Measurements from ENCODE around the gene OOSP4A.
"Not testable (repeated sequence)": the region's sequence is repeated elsewhere in the genome, so short reads cannot be mapped to it uniquely, and the experiment has no call there.

The OOSP4A gene

GRCh38 chr11:59954219-59954847 is 9.5 kb upstream of the OOSP4A start:
- H3K27ac ChIP-seq (ENCODE audit: low read depth, low read length) = no peak overlapping the region
- no peaks in the 10 kb centered on the region for H3K27me3 ChIP-seq (ENCODE audit: control insufficient read depth, insufficient read depth, low read length)
- no peaks in the 10 kb centered on the region for H3K4me1 ChIP-seq (ENCODE audit: control insufficient read depth, insufficient read depth, low read length)
- no peak overlapping the region for H3K9ac ChIP-seq (ENCODE audit: low read length)
- H3K36me3 ChIP-seq (ENCODE audit: control insufficient read depth, insufficient read depth, low read length) = no peaks in the 10 kb centered on the region
- H3K4me3 ChIP-seq (ENCODE audit: low read length) = no peak overlapping the region

GRCh38 chr11:59957094-59957493 is 6.7 kb upstream of the OOSP4A start:
- Histone ChIP-seq H3K27me3 (ENCODE audit: control insufficient read depth, insufficient read depth, low read length) (no peaks in the 10 kb centered on the region), H3K9ac (ENCODE audit: low read length) (no peak overlapping the region), H3K27ac (ENCODE audit: low read depth, low read length) (no peak overlapping the region), H3K36me3 (ENCODE audit: control insufficient read depth, insufficient read depth, low read length) (no peaks in the 10 kb centered on the region), H3K4me3 (ENCODE audit: low read length) (no peak overlapping the region), H3K4me1 (ENCODE audit: control insufficient read depth, insufficient read depth, low read length) (no peaks in the 10 kb centered on the region)

- H3K27ac ChIP-seq (ENCODE audit: low read depth, low read length) = no peak overlapping the region
- H3K27me3 ChIP-seq (ENCODE audit: control insufficient read depth, insufficient read depth, low read length) = no peaks in the 10 kb centered on the region
- H3K4me3 ChIP-seq (ENCODE audit: low read length) = no peak overlapping the region
- H3K36me3 ChIP-seq (ENCODE audit: control insufficient read depth, insufficient read depth, low read length) = no peaks in the 10 kb centered on the region
- H3K9ac ChIP-seq (ENCODE audit: low read length) = no peak overlapping the region
- no peaks in the 10 kb centered on the region for H3K4me1 ChIP-seq (ENCODE audit: control insufficient read depth, insufficient read depth, low read length)
Measured at GRCh38 chr11:59960502-59961381, 3.1 kb upstream of the OOSP4A start.

- Histone ChIP-seq H3K27ac (ENCODE audit: low read depth, low read length) (no peak overlapping the region), H3K36me3 (ENCODE audit: control insufficient read depth, insufficient read depth, low read length) (no peaks in the 10 kb centered on the region), H3K4me3 (ENCODE audit: low read length) (no peak overlapping the region)
Measured at GRCh38 chr11:59962107-59962482, 1.7 kb upstream of the OOSP4A start.

GRCh38 chr11:59965424-59965823 is 1.6 kb downstream of the OOSP4A start:
- Histone ChIP-seq H3K4me1 (ENCODE audit: control insufficient read depth, insufficient read depth, low read length) (no peaks in the 10 kb centered on the region), H3K27me3 (ENCODE audit: control insufficient read depth, insufficient read depth, low read length) (no peaks in the 10 kb centered on the region), H3K4me3 (ENCODE audit: low read length) (no peak overlapping the region), H3K9ac (ENCODE audit: low read length) (no peak overlapping the region), H3K27ac (ENCODE audit: low read depth, low read length) (no peak overlapping the region), H3K36me3 (ENCODE audit: control insufficient read depth, insufficient read depth, low read length) (no peaks in the 10 kb centered on the region)

More at GRCh38 chr11:59962107-59962482, 1.7 kb upstream of the OOSP4A start:
- no peaks in the 10 kb centered on the region for H3K4me1 ChIP-seq (ENCODE audit: control insufficient read depth, insufficient read depth, low read length)
- H3K9ac ChIP-seq (ENCODE audit: low read length) = no peak overlapping the region
- H3K27me3 ChIP-seq (ENCODE audit: control insufficient read depth, insufficient read depth, low read length) = no peaks in the 10 kb centered on the region

- Histone ChIP-seq H3K27me3 (ENCODE audit: control insufficient read depth, insufficient read depth, low read length) (no peaks in the 10 kb centered on the region), H3K9ac (ENCODE audit: low read length) (no peak overlapping the region), H3K36me3 (ENCODE audit: control insufficient read depth, insufficient read depth, low read length) (no peaks in the 10 kb centered on the region), H3K27ac (ENCODE audit: low read depth, low read length) (no peak overlapping the region), H3K4me3 (ENCODE audit: low read length) (no peak overlapping the region), H3K4me1 (ENCODE audit: control insufficient read depth, insufficient read depth, low read length) (no peaks in the 10 kb centered on the region)
Measured at GRCh38 chr11:59966201-59966600, 2.4 kb downstream of the OOSP4A start.

GRCh38 chr11:59967677-59968394 is 4.0 kb downstream of the OOSP4A start:
- no peaks in the 10 kb centered on the region for H3K27me3 ChIP-seq (ENCODE audit: control insufficient read depth, insufficient read depth, low read length)
- H3K27ac ChIP-seq (ENCODE audit: low read depth, low read length) = no peak overlapping the region
- no peak overlapping the region for H3K9ac ChIP-seq (ENCODE audit: low read length)
- no peak overlapping the region for H3K4me3 ChIP-seq (ENCODE audit: low read length)
- no peaks in the 10 kb centered on the region for H3K4me1 ChIP-seq (ENCODE audit: control insufficient read depth, insufficient read depth, low read length)
- no peaks in the 10 kb centered on the region for H3K36me3 ChIP-seq (ENCODE audit: control insufficient read depth, insufficient read depth, low read length)

GRCh38 chr11:59968395-59968783 is 4.6 kb downstream of the OOSP4A start:
- H3K4me1 ChIP-seq (ENCODE audit: control insufficient read depth, insufficient read depth, low read length) = no peaks in the 10 kb centered on the region
- no peaks in the 10 kb centered on the region for H3K27me3 ChIP-seq (ENCODE audit: control insufficient read depth, insufficient read depth, low read length)
- H3K27ac ChIP-seq (ENCODE audit: low read depth, low read length) = no peak overlapping the region
- H3K9ac ChIP-seq (ENCODE audit: low read length) = no peak overlapping the region
- H3K4me3 ChIP-seq (ENCODE audit: low read length) = no peak overlapping the region
- H3K36me3 ChIP-seq (ENCODE audit: control insufficient read depth, insufficient read depth, low read length) = no peaks in the 10 kb centered on the region

GRCh38 chr11:59973097-59973496 is 9.3 kb downstream of the OOSP4A start:
- Histone ChIP-seq H3K27me3 (ENCODE audit: control insufficient read depth, insufficient read depth, low read length) (no peaks in the 10 kb centered on the region), H3K4me3 (ENCODE audit: low read length) (no peak overlapping the region), H3K36me3 (ENCODE audit: control insufficient read depth, insufficient read depth, low read length) (no peaks in the 10 kb centered on the region), H3K4me1 (ENCODE audit: control insufficient read depth, insufficient read depth, low read length) (no peaks in the 10 kb centered on the region), H3K9ac (ENCODE audit: low read length) (no peak overlapping the region), H3K27ac (ENCODE audit: low read depth, low read length) (no peak overlapping the region)

GRCh38 chr11:59981106-59981770 is 17.4 kb downstream of the OOSP4A start:
- Histone ChIP-seq H3K4me1 (ENCODE audit: control insufficient read depth, insufficient read depth, low read length) (no peaks in the 10 kb centered on the region), H3K27me3 (ENCODE audit: control insufficient read depth, insufficient read depth, low read length) (no peaks in the 10 kb centered on the region), H3K36me3 (ENCODE audit: control insufficient read depth, insufficient read depth, low read length) (no peaks in the 10 kb centered on the region), H3K27ac (ENCODE audit: low read depth, low read length) (no peak overlapping the region), H3K9ac (ENCODE audit: low read length) (no peak overlapping the region), H3K4me3 (ENCODE audit: low read length) (no peak overlapping the region)

- not testable (repeated sequence) for H3K9ac ChIP-seq (ENCODE audit: low read length); H3K27ac ChIP-seq (ENCODE audit: low read depth, low read length); H3K27me3 ChIP-seq (ENCODE audit: control insufficient read depth, insufficient read depth, low read length); H3K4me3 ChIP-seq (ENCODE audit: low read length); H3K36me3 ChIP-seq (ENCODE audit: control insufficient read depth, insufficient read depth, low read length); H3K4me1 ChIP-seq (ENCODE audit: control insufficient read depth, insufficient read depth, low read length)
Measured at GRCh38 chr11:59982037-59982436, 18.2 kb downstream of the OOSP4A start.

- Histone ChIP-seq H3K36me3 (ENCODE audit: control insufficient read depth, insufficient read depth, low read length) (no peaks in the 10 kb centered on the region), H3K4me3 (ENCODE audit: low read length) (no peak overlapping the region), H3K27me3 (ENCODE audit: control insufficient read depth, insufficient read depth, low read length) (no peaks in the 10 kb centered on the region), H3K4me1 (ENCODE audit: control insufficient read depth, insufficient read depth, low read length) (no peaks in the 10 kb centered on the region), H3K9ac (ENCODE audit: low read length) (no peak overlapping the region), H3K27ac (ENCODE audit: low read depth, low read length) (no peak overlapping the region)
Measured at GRCh38 chr11:59983212-59983611, 19.4 kb downstream of the OOSP4A start.
